Spleen (tissue), 13 donors: ENCODE results near the gene MYL9. TPM values are rescaled to one million over a fixed set of nuclear protein-coding genes. Genes with fewer than 3 reads are reported as not detected.

Experiments
- DNase-seq: peaks from one replicate; pipeline ENCODE4 v3.0.0-alpha.2; 2020
- H3K27ac ChIP-seq, 8 donors: fragments of 200-600 bp; sonication (generic) in 7 of 8; 1 replicate in 4 of 8; 2 replicates in 4 of 8; pipeline versions ENCODE4 v1.5.0 to v1.8.0; 2016 to 2021; ENCODE audit warnings: inconsistent platforms in 4 of 8, mild to moderate bottlenecking in 4 of 8, moderate library complexity in 1 of 8
- H3K27me3 ChIP-seq, 7 donors: fragments of 200-600 bp; sonication (generic) in 6 of 7; replicated peaks in 1 of 7; 1 replicate in 4 of 7; 2 replicates in 3 of 7; pipeline versions ENCODE4 v1.5.0 to v1.8.0; 2016 to 2021; ENCODE audit warnings: inconsistent platforms in 3 of 7, mild to moderate bottlenecking in 1 of 7
- H3K36me3 ChIP-seq, 6 donors: fragments of 200-600 bp; sonication (generic) in 5 of 6; 1 replicate in 4 of 6; 2 replicates in 2 of 6; pipeline versions ENCODE4 v1.5.0 to v1.8.0; 2016 to 2021; ENCODE audit warnings: inconsistent platforms in 2 of 6
- H3K4me1 ChIP-seq, 6 donors: fragments of 200-600 bp; sonication (generic) in 5 of 6; 1 replicate in 3 of 6; 2 replicates in 3 of 6; pipeline versions ENCODE4 v1.5.0 to v1.8.0; 2016 to 2021; ENCODE audit warnings: inconsistent platforms in 3 of 6
- H3K4me3 ChIP-seq, 8 donors: fragments of 200-600 bp; sonication (generic) in 7 of 8; 1 replicate in 4 of 8; 2 replicates in 4 of 8; pipeline versions ENCODE4 v1.5.0 to v1.8.0; 2016 to 2021; ENCODE audit warnings: inconsistent platforms in 4 of 8, mild to moderate bottlenecking in 4 of 8, moderate library complexity in 2 of 8
- H3K9me3 ChIP-seq, 8 donors: fragments of 200-600 bp; sonication (generic) in 7 of 8; 1 replicate in 4 of 8; 2 replicates in 4 of 8; pipeline versions ENCODE4 v1.5.0 to v1.8.0; 2016 to 2021; ENCODE audit warnings: inconsistent platforms in 4 of 8
- CTCF ChIP-seq, 11 experiments: fragments of 200-600 bp in 7 of 11; fragments of 450-650 bp in 4 of 11; sonication (generic) in 4 of 11; IDR thresholded peaks in 8 of 11; conservative IDR thresholded peaks in 3 of 11; 1 replicate in 7 of 11; 2 replicates in 4 of 11; pipeline versions ENCODE4 v1.4.0 to v1.8.0; 2016 to 2021; ENCODE audit warnings: antibody characterized with exemption in 11 of 11, inconsistent platforms in 4 of 11, mild to moderate bottlenecking in 1 of 11
- POLR2A ChIP-seq, 3 donors: fragments of 450-650 bp; IDR thresholded peaks; one replicate each; pipeline ENCODE4 v1.5.1; 2017; ENCODE audit warnings: antibody characterized with exemption in 3 of 3, mild to moderate bottlenecking in 1 of 3
- POLR2AphosphoS5 ChIP-seq, 3 donors: sonication (generic); formaldehyde crosslinking; IDR thresholded peaks; one replicate each; pipeline ENCODE4 v1.5.1; 2017; ENCODE audit warnings: antibody characterized with exemption in 3 of 3
- WGBS, 5 donors: extraction: QIAGEN DNeasy Blood & Tissue Kit in 3 of 5; methylation state at CpG; one replicate each; pipeline versions ENCODE4 v1.1.5 to v1.1.7; 2013 to 2018; 5-methylcytosine and 5-hydroxymethylcytosine counted together
- intact Hi-C: fragments of 100-400 bp; cut with DNase I; formaldehyde crosslinking; loops from one replicate; pipeline ENCODE4 v1.15.0; 2023; ENCODE audit warnings: low total_unique reads
- long read RNA-seq, 2 donors: transcript quantifications; one replicate each; lab custom pipeline, GENCODE V29; 2026
- polyA plus RNA-seq, 3 donors: library from polyadenylated mRNA; stranded (reverse); fragments of 200-250 nt; gene quantifications; one replicate each; pipeline ENCODE4 v1.2.1, GENCODE V29; 2013
- total RNA-seq, 7 donors: library from RNA; depleted of rRNA in 3 of 7; stranded (reverse); fragments of >200 nt in 3 of 7; fragmentation: NEBNext Ultra II Directional in 4 of 7; extraction: Animal tissue kit (Norgen Biotek cat#: 25700) in 4 of 7; gene quantifications; one replicate each; pipeline versions ENCODE4 v1.1.0 to v1.2.1, GENCODE V29; 2016 to 2021
- donor health status: healthy with polysubstance abuse.
- donor health status: DM: no; HTN: no; CAD: no; lungs with moderate emphysema.
- donor health status: DM: no; HTN: no; CAD: no.
- donor health status: Bipolar disorder and iron deficiency.
- donor health status: healthy.
- donor health status: DM: no; HTN: no; CAD: no.
- donor health status: DM: yes; HTN: yes; CAD: no.

The MYL9 gene
- total RNA-seq (100 to 1,000 TPM in 3 of 7 donors, 10 to 100 TPM in 4; 30.4 to 369 (median 86.3) TPM), polyA plus RNA-seq (100 to 1,000 TPM in 1 of 3 donors, 10 to 100 TPM in 2; 56.3 to 154 (median 80.1) TPM)
- long read RNA-seq, donor 1, transcript MYL9-201 (4 exons, 2,821 nt), result major isoform, 113 of 188 reads
- long read RNA-seq, donor 1, partial matches to known transcripts, result 59 of 188 reads
- long read RNA-seq, donor 1, other reads (novel, unspliced or antisense), result 13 of 188 reads
- long read RNA-seq, donor 2, transcript MYL9-201 (4 exons, 2,821 nt), result major isoform, 74 of 146 reads
- long read RNA-seq, donor 2, partial matches to known transcripts, result 63 of 146 reads
- long read RNA-seq, donor 2, other reads (novel, unspliced or antisense), result 6 of 146 reads

DNA sequence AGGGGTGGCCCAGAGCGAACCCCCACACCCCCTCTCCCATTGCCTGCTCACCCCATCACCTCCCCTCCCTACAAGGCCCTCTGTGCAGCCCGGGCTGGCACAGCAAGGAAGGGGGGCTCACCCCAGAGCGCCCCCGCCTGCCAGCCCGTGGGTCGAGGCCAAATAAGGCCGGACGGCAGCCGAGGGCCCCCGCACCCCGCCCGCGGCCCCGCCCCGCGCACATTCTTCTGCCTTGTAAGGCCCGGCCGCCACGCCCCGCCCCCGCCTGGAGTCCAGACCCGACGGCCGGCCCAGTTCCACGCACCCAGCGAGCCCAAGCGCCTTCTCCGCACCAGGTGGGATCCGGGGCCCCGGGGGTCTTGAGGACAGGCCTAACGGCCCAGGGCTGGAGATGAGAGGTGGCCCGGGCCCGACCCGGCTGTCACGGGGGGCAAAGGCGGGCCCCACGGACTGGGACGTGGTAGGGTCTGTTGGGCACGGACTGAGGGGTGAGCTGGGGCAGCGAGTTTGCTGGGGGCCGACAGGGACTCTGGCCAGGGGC, at the start of gene MYL9:
Gene MYL9 (plus strand): TSS at position 293 of the 541 bp plus-strand sequence. CDS start 3,366 bp downstream, outside the sequence.
- H3K27me3 ChIP-seq, result peaks cover 0 to 13% (median 0%) of the 10 kb centered on the region in 7 donors
- no peaks in the 10 kb centered on the region for H3K9me3 ChIP-seq
- WGBS, 5 donors, result 8 to 21% (median 9%) methylated on average over 15 to 41 of the region's 41 CpGs

DNA sequence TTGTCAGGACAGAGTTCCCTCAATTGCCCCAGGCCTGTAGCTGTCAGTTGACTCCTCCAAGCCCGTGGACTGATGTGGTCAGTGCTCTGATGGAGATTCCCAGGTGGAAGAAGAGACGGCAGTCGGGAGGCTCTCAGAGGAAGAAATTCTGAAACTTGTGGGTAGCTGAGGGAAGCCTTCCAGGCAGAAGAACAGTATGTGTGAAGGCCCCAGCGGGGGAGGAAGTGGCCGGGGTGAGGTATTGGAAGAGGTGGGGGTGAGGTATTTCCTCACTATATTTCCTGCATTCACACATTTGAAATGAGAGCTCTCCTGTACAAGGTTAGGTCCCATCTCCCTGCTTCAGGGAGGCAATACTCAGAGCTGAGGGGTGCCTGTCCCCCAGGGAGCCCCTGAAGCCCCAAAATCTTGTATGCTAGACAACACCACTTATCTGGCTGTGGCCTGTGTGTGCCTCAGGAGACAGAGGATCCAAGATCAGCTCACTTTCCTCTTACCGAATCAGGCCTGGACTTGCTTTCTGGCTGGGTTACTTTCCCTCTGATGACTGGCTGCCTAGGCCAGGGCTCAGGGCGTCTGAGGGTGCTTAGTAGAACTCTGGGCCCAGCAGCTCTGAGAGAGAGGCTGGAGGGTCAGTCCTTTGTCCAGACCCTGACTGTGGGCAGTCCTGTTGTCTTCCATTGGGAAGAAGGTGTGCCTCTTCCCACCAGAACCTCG, 49.3 kb upstream of the MYL9 start:
- Histone ChIP-seq H3K27ac (peak overlapping the region; percentile 67 to 89 (median 74)), H3K4me1 (peaks cover 22 to 66% (median 43%) of the 10 kb centered on the region in 6 donors), H3K36me3 (peaks cover 0 to 26% (median 7%) of the 10 kb centered on the region in 6 donors), H3K4me3 (peak overlapping the region in 1 of 8 donors; percentile 42), H3K27me3 (no peaks in the 10 kb centered on the region), H3K9me3 (no peaks in the 10 kb centered on the region)
- intact Hi-C loops, result no loop called here
- TF ChIP-seq CTCF (IDR thresholded peaks at IDR 0.05 in 8 of 11, conservative IDR thresholded peaks at IDR 0.05 in 3 of 11) (no peak), POLR2A (IDR thresholded peaks at IDR 0.05) (no peak), POLR2AphosphoS5 (IDR thresholded peaks at IDR 0.05) (peak in 1 of 3 donors; percentile 58)
- WGBS, 5 donors, result 13 to 35% (median 23%) methylated on average over 8 of the region's 8 CpGs
- peak; percentile 90 for DNase-seq

More for the DNA sequence above, at the start of gene MYL9:
- Histone ChIP-seq H3K4me3 (peak within 1 kb of the TSS; percentile 39 to 74 (median 46)), H3K36me3 (peaks cover 0 to 17% (median 0%) of the 10 kb centered on the region in 6 donors), H3K4me1 (peaks cover 0 to 65% (median 39%) of the 10 kb centered on the region in 6 donors), H3K27ac (peak within 1 kb of the TSS; percentile 27 to 86 (median 80))
- intact Hi-C loops, result no loop called here
- TF ChIP-seq POLR2AphosphoS5 (IDR thresholded peaks at IDR 0.05) (peak in 2 of 3 donors; percentile 49 to 66), CTCF (IDR thresholded peaks at IDR 0.05 in 8 of 11, conservative IDR thresholded peaks at IDR 0.05 in 3 of 11) (no peak), POLR2A (IDR thresholded peaks at IDR 0.05) (no peak)
- peak; percentile 92 for DNase-seq

GRCh38 chr20:36493051-36493800, 48.1 kb upstream of the MYL9 start:
- intact Hi-C loops, result no loop called here
- peaks cover 0 to 37% (median 18%) of the 10 kb centered on the region in 6 donors for H3K36me3 ChIP-seq
- no peak overlapping the region for H3K4me3 ChIP-seq
- TF ChIP-seq POLR2A (IDR thresholded peaks at IDR 0.05), result no peak
- peak in 8 of 11 experiments; percentile 15 to 42 (median 30) for TF ChIP-seq CTCF (IDR thresholded peaks at IDR 0.05 in 8 of 11, conservative IDR thresholded peaks at IDR 0.05 in 3 of 11)
- TF ChIP-seq POLR2AphosphoS5 (IDR thresholded peaks at IDR 0.05), result peak in 1 of 3 donors; percentile 24
- H3K27ac ChIP-seq, result peak overlapping the region in 5 of 8 donors; percentile 23 to 89 (median 79)
- no peak for DNase-seq
- no peaks in the 10 kb centered on the region for H3K9me3 ChIP-seq
- H3K4me1 ChIP-seq, result peaks cover 22 to 57% (median 40%) of the 10 kb centered on the region in 6 donors
- 81 to 90% (median 86%) methylated on average over 8 to 10 of the region's 10 CpGs for WGBS, 5 donors
- no peaks in the 10 kb centered on the region for H3K27me3 ChIP-seq
